Common myeloid progenitor, CD34-positive (primary cell): ENCODE results near the gene LMBR1L.

ENCODE experiments used
- CTCF ChIA-PET: fragments of 350-600 bp; sonication (Branson Sonifier 250); formaldehyde crosslinking; loops from one replicate; lab custom pipeline; 2021; ENCODE audit warnings: antibody characterized with exemption; lab: Charles Lee
- POLR2A ChIA-PET: fragments of 350-600 bp; sonication (Branson Sonifier 250); formaldehyde crosslinking; loops from one replicate; lab custom pipeline; 2021; ENCODE audit warnings: antibody characterized with exemption; lab: Charles Lee
- DNase-seq, 3 donors: peaks; one replicate each; pipeline versions ENCODE4 v3.0.0 to v3.0.0-alpha.2; 2013
- H3K27ac ChIP-seq, 2 experiments: 1 replicate in 1 of 2; 2 replicates in 1 of 2; pipeline ENCODE4 v1.7.0; 2013; ENCODE audit warnings: inconsistent platforms in 2 of 2, low read length in 2 of 2, mild to moderate bottlenecking in 2 of 2, low read depth in 1 of 2, moderate library complexity in 1 of 2; ENCODE audit not compliant: severe bottlenecking in 2 of 2, insufficient read depth in 1 of 2, poor library complexity in 1 of 2
- H3K27me3 ChIP-seq, 5 experiments: replicated peaks in 2 of 5; 1 replicate in 3 of 5; 2 replicates in 2 of 5; pipeline versions ENCODE4 v1.6.1 to v1.7.0; 2013; ENCODE audit warnings: low read length in 4 of 5, mild to moderate bottlenecking in 2 of 5, moderate library complexity in 2 of 5, inconsistent platforms in 1 of 5; ENCODE audit not compliant: insufficient read depth in 5 of 5, control insufficient read depth in 4 of 5
- H3K36me3 ChIP-seq, 4 experiments: 1 replicate in 2 of 4; 2 replicates in 2 of 4; pipeline versions ENCODE4 v1.6.1 to v1.7.0; 2013; ENCODE audit warnings: low read length in 3 of 4, control low read depth in 1 of 4, mild to moderate bottlenecking in 1 of 4; ENCODE audit not compliant: control insufficient read depth in 4 of 4, insufficient read depth in 4 of 4
- H3K4me1 ChIP-seq, 4 experiments: 1 replicate in 3 of 4; 2 replicates in 1 of 4; pipeline versions ENCODE4 v1.6.1 to v1.7.1; 2013; ENCODE audit warnings: low read length in 3 of 4, mild to moderate bottlenecking in 3 of 4, control low read depth in 1 of 4, inconsistent platforms in 1 of 4, moderate library complexity in 1 of 4; ENCODE audit not compliant: control insufficient read depth in 4 of 4, insufficient read depth in 4 of 4; ENCODE audit errors: control extremely low read depth in 1 of 4
- H3K4me3 ChIP-seq, 7 experiments: 1 replicate in 4 of 7; 2 replicates in 3 of 7; pipeline versions ENCODE4 v1.5.1 to v1.7.0; 2013; ENCODE audit warnings: mild to moderate bottlenecking in 7 of 7, low read length in 6 of 7, moderate library complexity in 6 of 7, inconsistent platforms in 2 of 7, low read depth in 2 of 7, control low read depth in 1 of 7; ENCODE audit not compliant: insufficient read depth in 4 of 7, control insufficient read depth in 1 of 7; ENCODE audit errors: extremely low read depth in 1 of 7
- H3K9me3 ChIP-seq, 5 experiments: 1 replicate in 4 of 5; 2 replicates in 1 of 5; pipeline versions ENCODE4 v1.6.1 to v1.7.1; 2013; ENCODE audit warnings: low read length in 4 of 5, mild to moderate bottlenecking in 2 of 5, inconsistent platforms in 1 of 5, low read depth in 1 of 5, moderate library complexity in 1 of 5; ENCODE audit not compliant: control insufficient read depth in 4 of 5, insufficient read depth in 2 of 5; ENCODE audit errors: control extremely low read depth in 1 of 5
- WGBS: methylation state at CpG from one replicate; pipeline ENCODE4 v1.1.5; 2013; ENCODE audit not compliant: insufficient coverage; 5-methylcytosine and 5-hydroxymethylcytosine counted together

LMBR1L gene

DNA sequence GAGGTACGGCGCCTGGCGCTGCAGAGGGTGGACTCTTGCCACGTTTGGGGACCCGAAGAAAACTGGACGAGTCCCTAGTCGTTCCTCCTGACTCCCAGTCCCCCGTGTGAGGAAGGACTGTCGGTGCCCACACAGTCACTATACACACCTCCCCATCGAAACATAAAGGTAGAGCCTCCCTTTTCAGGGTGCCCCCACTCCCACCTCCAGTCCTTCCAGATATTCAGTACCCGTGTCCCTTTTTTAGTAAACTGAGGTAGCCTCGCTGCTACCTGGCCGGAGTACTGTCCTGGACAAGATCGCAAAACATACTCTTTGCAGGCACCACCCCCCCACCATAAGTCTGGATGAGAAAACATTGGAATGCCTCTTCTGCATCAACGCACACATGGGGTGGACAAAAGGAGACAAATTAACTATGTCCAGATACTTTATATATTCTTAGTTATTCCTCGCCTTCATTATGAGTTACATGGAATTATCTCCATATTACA is 49.4 kb downstream of the LMBR1L start:
- Histone ChIP-seq H3K4me3 (peak overlapping the region; percentile 89 to 98 (median 95)), H3K4me1 (peaks cover 23 to 47% (median 40%) of the 10 kb centered on the region in 4 experiments), H3K27ac (peak overlapping the region; percentile 95 to 99), H3K36me3 (peaks cover 0 to 15% (median 0%) of the 10 kb centered on the region in 4 experiments), H3K27me3 (no peaks in the 10 kb centered on the region), H3K9me3 (no peaks in the 10 kb centered on the region)
- 8% methylated on average over 14 of the region's 16 CpGs for WGBS
- ChIA-PET CTCF (interaction anchor here (12.7 to 15.0 kb wide), 2 partner anchors 21 to 40 kb away, joined by 285 to 326 read pairs; partner anchors contain the start of genes DHH and LMBR1L), POLR2A (no interaction called here)
- DNase-seq = no peak

DNA sequence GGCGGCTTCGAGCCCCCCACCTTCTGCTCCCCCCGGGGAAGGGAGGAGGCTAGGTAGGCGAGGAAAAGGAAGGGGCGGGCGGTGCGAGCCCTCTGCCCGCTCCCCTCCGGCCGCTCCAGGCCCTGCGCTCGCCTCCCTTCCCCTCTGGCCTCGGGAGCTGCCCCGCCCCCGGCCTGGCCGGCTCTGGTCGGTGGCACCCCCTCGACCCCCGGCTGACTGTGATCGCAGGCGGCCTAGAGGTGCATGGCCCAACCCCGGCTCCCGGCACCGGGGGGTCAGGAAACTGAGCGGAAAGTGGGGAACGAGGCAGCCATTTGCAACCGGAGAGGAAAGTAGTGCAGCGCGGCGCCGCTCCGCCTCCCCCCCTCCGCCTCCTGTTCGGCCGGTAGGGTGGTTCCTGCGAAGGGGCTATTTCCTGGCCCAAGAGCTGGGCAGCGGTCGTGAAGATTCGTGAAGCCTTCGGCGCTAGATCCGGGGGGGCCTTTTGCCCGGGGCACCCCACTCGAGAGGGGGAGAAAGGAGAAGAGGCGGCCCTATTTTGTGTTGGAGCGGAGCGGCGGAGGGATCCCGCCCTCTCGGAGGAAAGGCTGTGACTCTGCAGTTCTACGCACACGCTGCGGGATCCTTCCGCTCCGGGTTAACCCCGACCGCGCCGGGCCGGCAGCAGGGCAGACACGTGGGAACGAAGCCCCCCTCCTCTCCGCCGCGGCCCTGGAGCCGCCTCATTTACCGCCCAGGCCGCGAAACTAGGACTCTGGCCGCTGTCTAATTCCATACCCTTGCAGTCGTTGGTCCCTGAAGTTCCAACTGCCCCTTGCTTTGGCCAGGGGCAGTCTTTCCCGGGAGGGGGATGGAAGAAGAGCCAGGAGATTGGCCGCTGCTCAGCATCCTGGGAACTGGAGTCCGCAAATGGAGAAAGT is 50.1 kb downstream of the LMBR1L start, which contains the start of gene KMT2D:
KMT2D (minus strand) TSS at position 558 of the 920 bp plus-strand sequence. CDS start 5,470 bp downstream, outside the sequence.
- ChIA-PET POLR2A (interaction anchor here (0.5 to 0.6 kb wide), 3 partner anchors 71 to 175 kb away, joined by 3 to 4 read pairs (median 4); no protein-coding TSS in a partner anchor), CTCF (interaction anchor here (2.4 to 2.6 kb wide), 2 partner anchors 7 to 17 kb away, joined by 6 to 10 read pairs; no protein-coding TSS in a partner anchor)
- WGBS = 0% methylated on average over 60 of the region's 74 CpGs

DNA sequence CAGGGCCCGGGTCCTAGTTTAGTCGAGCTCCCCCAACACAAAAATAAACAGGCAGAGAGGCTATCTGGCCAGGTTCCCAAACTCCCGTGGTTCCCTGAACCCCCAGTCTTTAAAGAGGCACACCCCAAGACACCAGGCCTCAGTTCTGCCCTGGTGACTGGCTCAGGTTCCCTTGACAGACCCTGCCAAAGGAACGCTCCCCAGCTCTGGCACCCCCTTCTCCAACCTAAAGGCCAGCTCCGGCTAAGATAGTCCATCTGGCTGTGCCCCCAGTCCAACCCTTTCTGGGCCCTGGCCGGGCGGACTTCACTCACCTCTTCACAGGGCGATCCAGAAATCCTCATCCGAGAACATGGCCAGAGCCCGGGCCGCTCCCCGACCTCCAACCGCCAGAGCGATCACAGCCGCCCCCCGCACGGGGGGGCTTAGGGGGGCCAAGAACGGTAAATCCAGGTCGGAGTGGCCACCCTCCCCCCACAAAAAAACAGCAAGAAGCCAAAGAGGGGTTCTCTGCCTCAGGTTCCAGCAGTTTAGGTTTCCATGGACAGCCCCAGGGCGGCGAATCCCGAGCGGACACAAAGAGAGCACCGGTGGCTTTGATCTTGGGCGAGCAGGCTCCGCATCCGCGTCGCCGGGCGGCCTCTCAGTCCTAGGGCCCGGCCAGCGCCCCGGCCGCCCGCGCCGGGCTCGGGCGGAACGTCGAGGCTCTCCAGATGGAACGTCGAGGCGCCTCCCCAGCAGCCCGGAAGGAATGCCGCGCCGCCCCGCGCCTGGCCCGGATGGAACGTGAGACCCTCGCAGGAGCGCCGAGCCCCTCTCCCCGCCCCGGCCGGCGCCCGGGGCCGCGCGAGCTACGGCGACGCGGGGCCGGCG is 51.1 kb downstream of the LMBR1L start:
- POLR2A ChIA-PET = interaction anchor here (0.6 to 1.0 kb wide), 2 partner anchors 140 to 176 kb away, joined by 3 to 4 read pairs; no protein-coding TSS in a partner anchor
- peaks cover 0 to 11% (median 4%) of the 10 kb centered on the region in 4 experiments for H3K36me3 ChIP-seq
- DNase-seq = peak in 2 of 3 donors; percentile 26 to 46
- CTCF ChIA-PET = interaction anchor here (1.5 to 2.6 kb wide), 8 partner anchors 8 to 123 kb away, joined by 4 to 10 read pairs (median 5); no protein-coding TSS in a partner anchor
- under 1% methylated on average over 49 of the region's 70 CpGs for WGBS
- no peaks in the 10 kb centered on the region for H3K9me3 ChIP-seq
- H3K27me3 ChIP-seq = no peaks in the 10 kb centered on the region
- H3K4me1 ChIP-seq = peaks cover 31 to 57% (median 51%) of the 10 kb centered on the region in 4 experiments
- H3K27ac ChIP-seq = peak overlapping the region; percentile 95 to 99
- H3K4me3 ChIP-seq = peak overlapping the region; percentile 89 to 98 (median 95)

More for the DNA sequence above, 50.1 kb downstream of the LMBR1L start, which contains the start of gene KMT2D:
- Histone ChIP-seq H3K4me3 (peak within 1 kb of the TSS; percentile 89 to 98 (median 95)), H3K4me1 (peaks cover 29 to 54% (median 47%) of the 10 kb centered on the region in 4 experiments), H3K36me3 (peaks cover 0 to 10% (median 0%) of the 10 kb centered on the region in 4 experiments), H3K9me3 (no peaks in the 10 kb centered on the region), H3K27me3 (no peaks in the 10 kb centered on the region), H3K27ac (peak within 1 kb of the TSS; percentile 95 to 99)
- peak; percentile 97 to 99 (median 98) for DNase-seq

DNA sequence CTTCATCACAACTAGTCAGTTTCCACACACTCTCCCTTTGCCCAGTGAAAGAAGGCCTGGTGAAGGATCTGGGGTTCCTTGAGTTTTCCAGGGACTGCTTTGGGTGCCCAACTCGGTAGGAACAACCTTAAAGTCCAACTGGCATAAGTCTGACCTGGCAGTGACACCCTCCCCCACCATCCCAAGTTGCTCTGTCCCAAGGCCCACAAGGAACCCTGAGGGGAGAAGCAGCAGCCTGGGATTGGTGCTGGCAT is 51.7 kb downstream of the LMBR1L start:
- no peak for DNase-seq
- Histone ChIP-seq H3K9me3 (no peaks in the 10 kb centered on the region), H3K36me3 (peaks cover 0 to 17% (median 9%) of the 10 kb centered on the region in 4 experiments), H3K4me1 (peaks cover 31 to 57% (median 51%) of the 10 kb centered on the region in 4 experiments), H3K4me3 (peak overlapping the region; percentile 89 to 98 (median 95)), H3K27ac (peak overlapping the region; percentile 95 to 99), H3K27me3 (no peaks in the 10 kb centered on the region)
- WGBS = 0% methylated on average over 1 of the region's 1 CpG
- ChIA-PET POLR2A (interaction anchor here (0.6 to 1.0 kb wide), 4 partner anchors 11 to 176 kb away, joined by 3 to 4 read pairs (median 4); partner anchors contain the start of genes RHEBL1 and TUBA1B), CTCF (interaction anchor here (1.1 to 2.6 kb wide), 11 partner anchors 9 to 123 kb away, joined by 3 to 11 read pairs (median 5); no protein-coding TSS in a partner anchor)

DNA sequence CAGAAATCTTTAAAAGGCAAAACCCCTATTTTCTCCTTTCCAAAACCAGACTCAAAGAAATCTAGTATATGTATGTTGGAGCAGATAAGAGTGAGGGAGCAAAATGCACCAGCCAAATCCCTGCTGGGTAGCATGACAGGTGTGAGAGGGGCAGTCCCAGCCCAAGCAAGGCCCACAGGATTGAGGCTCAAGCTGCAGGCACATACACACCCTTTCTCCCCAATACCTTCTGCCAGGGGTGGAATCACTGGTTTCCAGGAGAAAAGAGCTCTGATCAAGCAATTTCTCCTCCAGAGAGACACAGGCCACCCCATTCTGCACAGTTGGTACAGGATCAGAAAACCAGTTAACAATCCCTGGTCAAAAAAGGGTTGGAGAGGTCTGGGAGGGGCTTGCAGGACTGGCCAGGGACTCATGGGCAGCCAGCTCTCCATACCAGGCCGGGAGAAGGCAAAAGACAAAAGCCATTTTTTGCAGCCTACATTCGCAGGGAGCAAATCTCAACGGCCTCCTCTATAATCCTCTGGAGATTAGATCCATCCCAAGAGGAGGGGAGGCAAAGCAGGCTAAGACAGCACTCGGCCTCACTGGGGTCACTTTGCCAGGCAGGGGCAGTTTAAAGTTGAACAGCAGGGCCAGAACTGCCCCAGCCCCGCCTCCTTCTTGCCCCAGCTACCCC is 52.1 kb downstream of the LMBR1L start:
- Histone ChIP-seq H3K9me3 (no peaks in the 10 kb centered on the region), H3K27ac (peak overlapping the region; percentile 95 to 99), H3K36me3 (peaks cover 0 to 21% (median 14%) of the 10 kb centered on the region in 4 experiments), H3K4me1 (peaks cover 31 to 57% (median 51%) of the 10 kb centered on the region in 4 experiments), H3K4me3 (peak overlapping the region; percentile 89 to 98 (median 95)), H3K27me3 (no peaks in the 10 kb centered on the region)
- no peak for DNase-seq
- ChIA-PET POLR2A (interaction anchor here (0.5 to 1.0 kb wide), 5 partner anchors 11 to 1480 kb away, joined by 3 to 7 read pairs (median 4); partner anchors contain the start of genes RHEBL1 and TUBA1B), CTCF (interaction anchor here (0.8 to 2.6 kb wide), 13 partner anchors 9 to 122 kb away, joined by 3 to 11 read pairs (median 5); partner anchors contain the start of gene RHEBL1)
- WGBS = 6% methylated on average over 4 of the region's 5 CpGs
